Measurements from ENCODE around the gene FBXO46. TPM values are rescaled to one million over a fixed set of nuclear protein-coding genes. Genes with fewer than 3 reads are reported as not detected.

Gene FBXO46
- total RNA-seq, 1 experiment from 2014 or later: 43.9 TPM

DNA sequence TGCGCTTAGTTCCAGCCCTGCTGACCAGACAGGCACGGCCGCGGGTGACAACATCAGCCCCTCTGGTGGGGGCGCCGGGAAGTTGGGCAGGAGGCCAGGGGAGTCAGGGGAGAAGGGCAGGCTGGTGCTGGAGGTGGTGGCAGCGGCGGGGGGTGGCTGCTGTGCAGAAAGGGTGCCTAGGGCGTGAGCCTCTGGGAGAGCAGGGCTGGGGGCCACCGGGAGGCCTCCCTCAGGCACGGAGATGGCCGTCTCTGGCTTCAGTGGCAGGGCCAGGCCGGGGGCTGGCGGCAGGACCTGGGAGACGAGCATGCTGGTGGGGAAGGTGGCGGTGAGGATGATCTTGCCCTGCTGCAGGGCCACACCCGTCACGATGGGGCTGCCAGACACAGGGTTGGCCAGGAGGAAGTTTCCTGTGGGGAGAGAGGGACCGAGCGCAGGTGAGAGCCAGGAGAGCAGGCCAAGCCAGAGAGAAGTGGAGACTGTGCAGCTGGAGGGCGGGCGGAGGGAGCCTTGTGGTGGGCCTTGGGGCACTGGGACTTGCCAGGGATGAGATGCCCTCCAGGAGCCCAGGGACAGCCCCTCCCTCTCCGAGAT lies 35.1 kb upstream of the FBXO46 start:
- H3K23me2 ChIP-seq (ENCODE audit: insufficient read length, low read depth, low read length, poor library complexity, severe bottlenecking): peaks cover 20% of the 10 kb centered on the region
- no peak overlapping the region for H3T11ph ChIP-seq (ENCODE audit: low read length)
- no peak overlapping the region for H2BK5ac ChIP-seq (ENCODE audit: insufficient read length, low read length)
- H3K9me3 Mint-ChIP-seq: no peaks in the 10 kb centered on the region; a peak in 1 of 5 replicates
- H4K8ac ChIP-seq (replicated peaks; ENCODE audit: insufficient read length, low read depth, low read length): no peak overlapping the region
- H2BK20ac ChIP-seq (ENCODE audit: low read depth, low read length, poor library complexity, severe bottlenecking): no peak overlapping the region
- no peaks in the 10 kb centered on the region for H4K20me1 ChIP-seq (ENCODE audit: control insufficient read depth, insufficient read depth, insufficient read length)
- H3K79me1 ChIP-seq (ENCODE audit: insufficient read depth, low read depth, low read length, poor library complexity, severe bottlenecking): no peaks in the 10 kb centered on the region
- no peak overlapping the region for H3K4ac ChIP-seq (ENCODE audit: low read depth, low read length)
- no peak overlapping the region for H2AK5ac ChIP-seq (ENCODE audit: insufficient read length, low read length)
- peaks cover 8 to 35% of the 10 kb centered on the region in 2 experiments for H3K4me1 Mint-ChIP-seq
- H3K36me3 Mint-ChIP-seq (ENCODE audit: insufficient read depth in 1 of 3, low read depth in 3 of 3): peaks cover 0 to 2% (median 0%) of the 10 kb centered on the region in 3 experiments; a peak in 1 of 7 replicates
- H4K91ac ChIP-seq (ENCODE audit: insufficient read length, low read depth, low read length): no peak overlapping the region
- H3K27me3 ChIP-seq (ENCODE audit: insufficient read depth, low read length): no peaks in the 10 kb centered on the region
- no peak overlapping the region for H3K4me2 ChIP-seq (ENCODE audit: insufficient read depth, insufficient read length, low read length)
- H2BK15ac ChIP-seq (ENCODE audit: low read depth, low read length): no peak overlapping the region
- H3K23ac ChIP-seq (ENCODE audit: insufficient read length, low read depth, low read length): no peak overlapping the region
- no peaks in the 10 kb centered on the region for H3K79me2 ChIP-seq (ENCODE audit: insufficient read depth, low read length)
- H3K27ac ChIP-seq (ENCODE audit: insufficient read length, low read depth, low read length): no peak overlapping the region
- H2BK120ac ChIP-seq (ENCODE audit: low read depth, low read length, poor library complexity, severe bottlenecking): no peak overlapping the region
- TF ChIP-seq, protein P1, sequence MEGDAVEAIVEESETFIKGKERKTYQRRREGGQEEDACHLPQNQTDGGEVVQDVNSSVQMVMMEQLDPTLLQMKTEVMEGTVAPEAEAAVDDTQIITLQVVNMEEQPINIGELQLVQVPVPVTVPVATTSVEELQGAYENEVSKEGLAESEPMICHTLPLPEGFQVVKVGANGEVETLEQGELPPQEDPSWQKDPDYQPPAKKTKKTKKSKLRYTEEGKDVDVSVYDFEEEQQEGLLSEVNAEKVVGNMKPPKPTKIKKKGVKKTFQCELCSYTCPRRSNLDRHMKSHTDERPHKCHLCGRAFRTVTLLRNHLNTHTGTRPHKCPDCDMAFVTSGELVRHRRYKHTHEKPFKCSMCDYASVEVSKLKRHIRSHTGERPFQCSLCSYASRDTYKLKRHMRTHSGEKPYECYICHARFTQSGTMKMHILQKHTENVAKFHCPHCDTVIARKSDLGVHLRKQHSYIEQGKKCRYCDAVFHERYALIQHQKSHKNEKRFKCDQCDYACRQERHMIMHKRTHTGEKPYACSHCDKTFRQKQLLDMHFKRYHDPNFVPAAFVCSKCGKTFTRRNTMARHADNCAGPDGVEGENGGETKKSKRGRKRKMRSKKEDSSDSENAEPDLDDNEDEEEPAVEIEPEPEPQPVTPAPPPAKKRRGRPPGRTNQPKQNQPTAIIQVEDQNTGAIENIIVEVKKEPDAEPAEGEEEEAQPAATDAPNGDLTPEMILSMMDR (conservative IDR thresholded peaks at IDR 0.05): no peak
- H3K14ac ChIP-seq (ENCODE audit: insufficient read depth, low read length): no peak overlapping the region; the same call in 1 of the 2 replicates
- H3K56ac ChIP-seq (ENCODE audit: insufficient read length, low read depth, low read length): no peak overlapping the region
- H3K18ac ChIP-seq (ENCODE audit: insufficient read length, low read depth, low read length): no peak overlapping the region
- no CpG with 5 or more reads among the region's 23 CpGs for WGBS (ENCODE audit: extremely low coverage, insufficient read length, low lambda C conversion rate)
- no peak overlapping the region for H3K9ac ChIP-seq (ENCODE audit: extremely low read depth, insufficient read length, low read length)
- peaks cover 6% of the 10 kb centered on the region for H3K27me3 Mint-ChIP-seq (ENCODE audit: low read depth)
- H2BK12ac ChIP-seq (ENCODE audit: insufficient read length, low read depth, low read length): no peak overlapping the region
- no peaks in the 10 kb centered on the region for H3K9me3 ChIP-seq (ENCODE audit: control insufficient read depth, low read depth, low read length)
- H2AFZ ChIP-seq (ENCODE audit: low read length): no peak overlapping the region
- H4K5ac ChIP-seq (ENCODE audit: insufficient read length, low read depth, low read length): no peak overlapping the region
- H3K4me3 Mint-ChIP-seq: peak overlapping the region; percentile 31 to 68; a peak in 2 of 5 replicates
- H3K4me1 ChIP-seq (ENCODE audit: insufficient read depth, low read length): peaks cover 3% of the 10 kb centered on the region; the same call in 1 of the 2 replicates
- no peak overlapping the region; a peak in 1 of 7 replicates for H3K27ac Mint-ChIP-seq
- no peak for DNase-seq
